Measurements from ENCODE around the gene CNTD1. TPM values are rescaled to one million over a fixed set of nuclear protein-coding genes. Genes with fewer than 3 reads are reported as not detected.

Gene CNTD1
- total RNA-seq, 1 donor from 2014 or later, result not detected

DNA sequence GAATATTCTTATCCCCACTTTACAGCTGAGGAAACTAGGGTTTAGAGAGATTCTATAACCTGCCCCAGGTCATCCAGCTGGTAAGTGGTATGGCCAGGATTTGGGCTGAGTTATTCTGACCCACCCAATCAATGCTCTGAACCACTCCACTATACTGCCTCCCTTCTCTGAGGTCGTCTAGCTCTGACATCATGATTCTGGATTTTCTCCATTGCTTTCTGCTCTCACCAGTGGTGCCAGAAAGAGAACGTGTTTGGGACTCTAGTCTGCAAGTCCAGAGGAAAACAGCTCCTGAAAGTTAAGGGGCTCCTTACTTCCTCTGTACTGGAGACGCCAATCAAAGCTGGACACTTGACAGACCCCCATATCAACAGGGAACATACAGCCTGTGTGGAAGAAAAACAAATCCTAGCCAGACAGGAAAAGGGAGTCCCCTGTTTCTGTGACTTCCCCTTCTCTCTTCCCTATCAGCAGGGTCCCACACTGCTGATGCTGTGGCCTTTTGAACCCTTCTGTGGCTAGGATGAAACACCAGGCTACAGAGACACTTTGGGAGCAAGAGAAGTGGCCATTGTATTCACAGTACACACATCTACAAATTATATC is 47.8 kb upstream of the CNTD1 start:
- H3K79me2 ChIP-seq (ENCODE audit: insufficient read depth, low read length), result no peaks in the 10 kb centered on the region
- no peak overlapping the region for H2AFZ ChIP-seq (ENCODE audit: low read depth, low read length)
- H3K9me3 Mint-ChIP-seq (ENCODE audit: unreplicated experiment), result no peaks in the 10 kb centered on the region
- no peak overlapping the region for H3K4me3 Mint-ChIP-seq (ENCODE audit: unreplicated experiment)
- TF ChIP-seq, protein P1, sequence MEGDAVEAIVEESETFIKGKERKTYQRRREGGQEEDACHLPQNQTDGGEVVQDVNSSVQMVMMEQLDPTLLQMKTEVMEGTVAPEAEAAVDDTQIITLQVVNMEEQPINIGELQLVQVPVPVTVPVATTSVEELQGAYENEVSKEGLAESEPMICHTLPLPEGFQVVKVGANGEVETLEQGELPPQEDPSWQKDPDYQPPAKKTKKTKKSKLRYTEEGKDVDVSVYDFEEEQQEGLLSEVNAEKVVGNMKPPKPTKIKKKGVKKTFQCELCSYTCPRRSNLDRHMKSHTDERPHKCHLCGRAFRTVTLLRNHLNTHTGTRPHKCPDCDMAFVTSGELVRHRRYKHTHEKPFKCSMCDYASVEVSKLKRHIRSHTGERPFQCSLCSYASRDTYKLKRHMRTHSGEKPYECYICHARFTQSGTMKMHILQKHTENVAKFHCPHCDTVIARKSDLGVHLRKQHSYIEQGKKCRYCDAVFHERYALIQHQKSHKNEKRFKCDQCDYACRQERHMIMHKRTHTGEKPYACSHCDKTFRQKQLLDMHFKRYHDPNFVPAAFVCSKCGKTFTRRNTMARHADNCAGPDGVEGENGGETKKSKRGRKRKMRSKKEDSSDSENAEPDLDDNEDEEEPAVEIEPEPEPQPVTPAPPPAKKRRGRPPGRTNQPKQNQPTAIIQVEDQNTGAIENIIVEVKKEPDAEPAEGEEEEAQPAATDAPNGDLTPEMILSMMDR (IDR thresholded peaks at IDR 0.05; ENCODE audit: insufficient read depth, low read depth, low read length), result no peak
- no peak for TF ChIP-seq EZH2 (IDR thresholded peaks at IDR 0.05; ENCODE audit: insufficient read depth, low read length)
- H3K36me3 ChIP-seq (ENCODE audit: insufficient read depth, low read length), result no peaks in the 10 kb centered on the region
- no peak overlapping the region for H3K27ac Mint-ChIP-seq (ENCODE audit: unreplicated experiment)
- no peak overlapping the region for H3K9ac ChIP-seq (ENCODE audit: low read length)
- H3K4me1 Mint-ChIP-seq (ENCODE audit: low read depth, unreplicated experiment), result no peaks in the 10 kb centered on the region
- H3K4me3 ChIP-seq (ENCODE audit: insufficient read depth, low read depth, low read length), result no peak overlapping the region
- H3K9me3 ChIP-seq (ENCODE audit: insufficient read depth, low read depth, low read length), result no peaks in the 10 kb centered on the region
- FAIRE-seq (no peak), DNase-seq (ENCODE audit: low read depth) (no peak)
- no peaks in the 10 kb centered on the region for H4K20me1 ChIP-seq (ENCODE audit: insufficient read depth, low read length)
- no peaks in the 10 kb centered on the region for H3K36me3 Mint-ChIP-seq (ENCODE audit: low read depth, unreplicated experiment)
- no peak overlapping the region for H3K4me2 ChIP-seq (ENCODE audit: low read length)
- no peak overlapping the region for H3K27ac ChIP-seq (ENCODE audit: low read depth, low read length)
- peaks cover 9% of the 10 kb centered on the region for H3K27me3 ChIP-seq (ENCODE audit: insufficient read depth, low read length)
- no peaks in the 10 kb centered on the region for H3K4me1 ChIP-seq (ENCODE audit: insufficient read depth, low read length)
- peaks cover 12% of the 10 kb centered on the region for H3K27me3 Mint-ChIP-seq (ENCODE audit: low read depth, unreplicated experiment)

DNA sequence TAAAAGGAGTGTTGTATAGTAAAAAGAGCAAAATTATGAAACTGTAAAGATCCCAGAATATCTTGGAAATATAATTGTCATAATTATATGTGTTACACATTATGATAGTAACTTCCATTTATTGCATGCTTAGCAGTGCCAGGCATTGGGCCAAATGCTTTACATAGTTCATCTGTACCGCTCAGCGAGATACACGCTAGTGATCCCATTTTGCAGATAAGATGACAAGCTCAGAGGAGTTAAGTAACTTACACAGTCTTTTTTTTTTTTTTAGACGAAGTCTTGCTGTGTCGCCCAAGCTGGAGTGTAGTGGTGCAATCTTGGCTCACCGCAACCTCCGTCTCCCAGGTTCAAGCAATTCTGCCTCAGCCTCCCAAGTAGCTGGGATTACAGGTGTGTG is 47.0 kb upstream of the CNTD1 start:
- Mint-ChIP-seq H3K36me3 (ENCODE audit: low read depth, unreplicated experiment) (peaks cover 1% of the 10 kb centered on the region), H3K27ac (ENCODE audit: unreplicated experiment) (no peak overlapping the region), H3K9me3 (ENCODE audit: unreplicated experiment) (no peaks in the 10 kb centered on the region), H3K4me3 (ENCODE audit: unreplicated experiment) (no peak overlapping the region), H3K27me3 (ENCODE audit: low read depth, unreplicated experiment) (peaks cover 17% of the 10 kb centered on the region), H3K4me1 (ENCODE audit: low read depth, unreplicated experiment) (no peaks in the 10 kb centered on the region)
- Histone ChIP-seq H3K27me3 (ENCODE audit: insufficient read depth, low read length) (peaks cover 9% of the 10 kb centered on the region), H3K36me3 (ENCODE audit: insufficient read depth, low read length) (no peaks in the 10 kb centered on the region), H3K27ac (ENCODE audit: low read depth, low read length) (no peak overlapping the region), H3K9me3 (ENCODE audit: insufficient read depth, low read depth, low read length) (no peaks in the 10 kb centered on the region), H4K20me1 (ENCODE audit: insufficient read depth, low read length) (no peaks in the 10 kb centered on the region), H3K79me2 (ENCODE audit: insufficient read depth, low read length) (no peaks in the 10 kb centered on the region), H3K4me2 (ENCODE audit: low read length) (no peak overlapping the region), H3K4me3 (ENCODE audit: insufficient read depth, low read depth, low read length) (no peak overlapping the region), H2AFZ (ENCODE audit: low read depth, low read length) (no peak overlapping the region), H3K4me1 (ENCODE audit: insufficient read depth, low read length) (no peaks in the 10 kb centered on the region), H3K9ac (ENCODE audit: low read length) (no peak overlapping the region)
- TF ChIP-seq EZH2 (IDR thresholded peaks at IDR 0.05; ENCODE audit: insufficient read depth, low read length), result no peak
- TF ChIP-seq, protein P1 (IDR thresholded peaks at IDR 0.05; ENCODE audit: insufficient read depth, low read depth, low read length), result no peak
- no peak for DNase-seq (ENCODE audit: low read depth)
- FAIRE-seq, result no peak

- Mint-ChIP-seq H3K9me3 (ENCODE audit: unreplicated experiment) (no peaks in the 10 kb centered on the region), H3K27ac (ENCODE audit: unreplicated experiment) (no peak overlapping the region), H3K36me3 (ENCODE audit: low read depth, unreplicated experiment) (peaks cover 1% of the 10 kb centered on the region), H3K4me3 (ENCODE audit: unreplicated experiment) (no peak overlapping the region), H3K4me1 (ENCODE audit: low read depth, unreplicated experiment) (no peaks in the 10 kb centered on the region), H3K27me3 (ENCODE audit: low read depth, unreplicated experiment) (peaks cover 21% of the 10 kb centered on the region)
- H4K20me1 ChIP-seq (ENCODE audit: insufficient read depth, low read length), result no peaks in the 10 kb centered on the region
- H3K4me2 ChIP-seq (ENCODE audit: low read length), result no peak overlapping the region
- H3K27me3 ChIP-seq (ENCODE audit: insufficient read depth, low read length), result peaks cover 11% of the 10 kb centered on the region
- H2AFZ ChIP-seq (ENCODE audit: low read depth, low read length), result no peak overlapping the region
- no peaks in the 10 kb centered on the region for H3K9me3 ChIP-seq (ENCODE audit: insufficient read depth, low read depth, low read length)
- H3K4me1 ChIP-seq (ENCODE audit: insufficient read depth, low read length), result no peaks in the 10 kb centered on the region
- no peak overlapping the region for H3K9ac ChIP-seq (ENCODE audit: low read length)
- no peak for FAIRE-seq
- no peaks in the 10 kb centered on the region for H3K36me3 ChIP-seq (ENCODE audit: insufficient read depth, low read length)
- DNase-seq (ENCODE audit: low read depth), result peak; percentile 48
- no peak for TF ChIP-seq EZH2 (IDR thresholded peaks at IDR 0.05; ENCODE audit: insufficient read depth, low read length)
- TF ChIP-seq, protein P1 (IDR thresholded peaks at IDR 0.05; ENCODE audit: insufficient read depth, low read depth, low read length), result no peak
- H3K4me3 ChIP-seq (ENCODE audit: insufficient read depth, low read depth, low read length), result no peak overlapping the region
- H3K79me2 ChIP-seq (ENCODE audit: insufficient read depth, low read length), result no peaks in the 10 kb centered on the region
- H3K27ac ChIP-seq (ENCODE audit: low read depth, low read length), result no peak overlapping the region
Measured at GRCh38 chr17:42754782-42755181, 43.9 kb upstream of the CNTD1 start.
